Stimulated activated CD8-positive, alpha-beta memory T cell treated with anti-CD3 and anti-CD28 coated beads, Interleukin-15, amount 100 ng/mL, for 4 hours (primary cell): ENCODE results near the gene FOXRED1.
"Not testable (repeated sequence)": the region's sequence is repeated elsewhere in the genome, so short reads cannot be mapped to it uniquely, and the experiment has no call there.

Experiments
- DNase-seq, 2 donors: peaks; one replicate each; pipeline ENCODE4 v3.0.0-alpha.2; 2020; ENCODE audit warnings: low read depth in 2 of 2

Gene FOXRED1

GRCh38 chr11:126277322-126277721 is 8.4 kb downstream of the FOXRED1 start:
- DNase-seq = no peak

GRCh38 chr11:126277780-126278179 is 8.8 kb downstream of the FOXRED1 start:
- DNase-seq = no peak

GRCh38 chr11:126279191-126279590 is 10.2 kb downstream of the FOXRED1 start:
- no peak for DNase-seq

- DNase-seq = no peak
Observed at GRCh38 chr11:126280595-126280994, 11.6 kb downstream of the FOXRED1 start.

- no peak for DNase-seq
Observed at GRCh38 chr11:126281245-126281644, 12.3 kb downstream of the FOXRED1 start.

GRCh38 chr11:126281666-126282175 is 12.8 kb downstream of the FOXRED1 start:
- DNase-seq = no peak

GRCh38 chr11:126282361-126282735 is 13.4 kb downstream of the FOXRED1 start:
- no peak for DNase-seq

GRCh38 chr11:126282736-126283591 is 14.0 kb downstream of the FOXRED1 start, which contains the start of gene TIRAP:
Gene TIRAP, plus strand, starts transcription at chr11:126283093. Its CDS starts 7,802 bp downstream, at chr11:126290895.
- peak in 1 of 2 donors; percentile 21 for DNase-seq

- DNase-seq = peak; percentile 49 to 77
Observed at GRCh38 chr11:126284829-126285228, 15.9 kb downstream of the FOXRED1 start.

GRCh38 chr11:126288237-126288636 is 19.3 kb downstream of the FOXRED1 start:
- no peak for DNase-seq

- no peak for DNase-seq
Observed at GRCh38 chr11:126290887-126291286, 21.9 kb downstream of the FOXRED1 start.

GRCh38 chr11:126293726-126294125 is 24.8 kb downstream of the FOXRED1 start:
- DNase-seq = no peak

- DNase-seq = no peak
Observed at GRCh38 chr11:126297004-126297403, 28.1 kb downstream of the FOXRED1 start.

- peak; percentile 71 to 74 for DNase-seq
Observed at GRCh38 chr11:126303623-126304456, 34.9 kb downstream of the FOXRED1 start, which contains the start of gene DCPS. Gene DCPS, plus strand, starts transcription at chr11:126304060. Its CDS starts 21 bp downstream, at chr11:126304081.

- DNase-seq = no peak
Observed at GRCh38 chr11:126304457-126305075, 35.6 kb downstream of the FOXRED1 start.

- no peak for DNase-seq
Observed at GRCh38 chr11:126305699-126306098, 36.7 kb downstream of the FOXRED1 start.

GRCh38 chr11:126307706-126308105 is 38.8 kb downstream of the FOXRED1 start:
- no peak for DNase-seq

- no peak for DNase-seq
Observed at GRCh38 chr11:126308271-126308671, 39.3 kb downstream of the FOXRED1 start.

GRCh38 chr11:126308771-126309170 is 39.8 kb downstream of the FOXRED1 start:
- DNase-seq = not testable (repeated sequence)

- no peak for DNase-seq
Observed at GRCh38 chr11:126310200-126310991, 41.4 kb downstream of the FOXRED1 start.

GRCh38 chr11:126310992-126311310 is 42.0 kb downstream of the FOXRED1 start:
- DNase-seq = no peak
